ENCODE data around the gene GLG1. TPM values are rescaled to one million over a fixed set of nuclear protein-coding genes. Genes with fewer than 3 reads are reported as not detected.

GLG1 gene
- total RNA-seq, 4 donors from 2014 or later = 90.0 to 153 (median 113) TPM

- Histone ChIP-seq H3K4me3 (no peak overlapping the region), H3K27ac (no peak overlapping the region), H3K9me3 (no peaks in the 10 kb centered on the region), H3K4me1 (peaks cover 0 to 9% (median 0%) of the 10 kb centered on the region in 4 donors), H3K36me3 (no peaks in the 10 kb centered on the region), H3K27me3 (no peaks in the 10 kb centered on the region)
- no peak for DNase-seq
- no peak for TF ChIP-seq POLR2A (IDR thresholded peaks at IDR 0.05)
- TF ChIP-seq, protein P1, sequence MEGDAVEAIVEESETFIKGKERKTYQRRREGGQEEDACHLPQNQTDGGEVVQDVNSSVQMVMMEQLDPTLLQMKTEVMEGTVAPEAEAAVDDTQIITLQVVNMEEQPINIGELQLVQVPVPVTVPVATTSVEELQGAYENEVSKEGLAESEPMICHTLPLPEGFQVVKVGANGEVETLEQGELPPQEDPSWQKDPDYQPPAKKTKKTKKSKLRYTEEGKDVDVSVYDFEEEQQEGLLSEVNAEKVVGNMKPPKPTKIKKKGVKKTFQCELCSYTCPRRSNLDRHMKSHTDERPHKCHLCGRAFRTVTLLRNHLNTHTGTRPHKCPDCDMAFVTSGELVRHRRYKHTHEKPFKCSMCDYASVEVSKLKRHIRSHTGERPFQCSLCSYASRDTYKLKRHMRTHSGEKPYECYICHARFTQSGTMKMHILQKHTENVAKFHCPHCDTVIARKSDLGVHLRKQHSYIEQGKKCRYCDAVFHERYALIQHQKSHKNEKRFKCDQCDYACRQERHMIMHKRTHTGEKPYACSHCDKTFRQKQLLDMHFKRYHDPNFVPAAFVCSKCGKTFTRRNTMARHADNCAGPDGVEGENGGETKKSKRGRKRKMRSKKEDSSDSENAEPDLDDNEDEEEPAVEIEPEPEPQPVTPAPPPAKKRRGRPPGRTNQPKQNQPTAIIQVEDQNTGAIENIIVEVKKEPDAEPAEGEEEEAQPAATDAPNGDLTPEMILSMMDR (IDR thresholded peaks at IDR 0.05) = no peak
These were observed 29.0 kb downstream of the GLG1 start for GRCh38 chr16:74577882-74578366.

DNA sequence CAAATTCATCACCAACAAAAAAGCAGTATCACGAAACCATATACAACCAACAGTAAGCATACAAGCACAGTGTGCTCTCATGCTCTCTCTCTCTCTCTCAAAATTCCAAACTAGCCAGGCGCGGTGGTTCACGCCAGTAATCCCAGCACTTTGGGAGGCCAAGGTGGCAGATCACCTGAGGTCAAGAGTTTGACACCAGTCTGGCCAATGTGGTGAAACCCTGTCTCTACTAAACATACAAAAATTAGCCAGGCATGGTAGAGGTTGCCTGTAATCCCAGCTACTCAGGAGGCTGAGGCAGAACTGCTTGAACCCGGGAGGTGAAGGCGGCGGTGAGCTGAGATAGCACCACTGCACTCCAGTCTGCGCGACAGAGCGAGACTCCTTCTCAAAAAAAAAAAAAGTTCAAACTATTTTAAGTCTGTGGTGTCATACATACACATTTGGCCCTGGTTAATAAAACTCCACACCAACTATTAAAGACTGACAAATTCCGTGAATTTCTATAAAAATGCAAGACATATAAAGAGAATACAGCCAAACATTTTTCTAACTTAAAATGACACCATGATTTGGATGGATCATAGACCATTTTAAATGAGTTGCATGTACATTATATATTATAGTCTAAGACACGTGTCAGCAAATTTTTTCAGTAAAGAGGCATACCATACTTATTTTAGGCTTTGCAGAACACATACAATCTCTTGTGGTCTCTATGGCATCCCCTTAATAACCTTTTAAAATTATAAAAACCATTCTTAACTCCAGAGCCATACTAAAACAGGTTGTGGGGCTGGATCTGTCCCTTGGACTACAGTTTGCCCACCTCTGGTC lies 30.9 kb downstream of the GLG1 start:
- TF ChIP-seq, protein P1 (IDR thresholded peaks at IDR 0.05) = no peak
- no peak for TF ChIP-seq POLR2A (IDR thresholded peaks at IDR 0.05)
- Histone ChIP-seq H3K27me3 (no peaks in the 10 kb centered on the region), H3K4me1 (peaks cover 0 to 18% (median 0%) of the 10 kb centered on the region in 4 donors), H3K4me3 (no peak overlapping the region), H3K36me3 (no peaks in the 10 kb centered on the region), H3K27ac (no peak overlapping the region), H3K9me3 (no peaks in the 10 kb centered on the region)
- DNase-seq = no peak

GRCh38 chr16:74575175-74575806 lies 31.6 kb downstream of the GLG1 start:
- no peaks in the 10 kb centered on the region for H3K36me3 ChIP-seq
- H3K4me1 ChIP-seq = peaks cover 0 to 21% (median 0%) of the 10 kb centered on the region in 4 donors
- no peak for DNase-seq
- H3K9me3 ChIP-seq = no peaks in the 10 kb centered on the region
- no peaks in the 10 kb centered on the region for H3K27me3 ChIP-seq
- H3K27ac ChIP-seq = no peak overlapping the region
- no peak overlapping the region for H3K4me3 ChIP-seq
- TF ChIP-seq, protein P1 (IDR thresholded peaks at IDR 0.05) = peak in 1 of 6 experiments; percentile 33
- no peak for TF ChIP-seq POLR2A (IDR thresholded peaks at IDR 0.05)

DNA sequence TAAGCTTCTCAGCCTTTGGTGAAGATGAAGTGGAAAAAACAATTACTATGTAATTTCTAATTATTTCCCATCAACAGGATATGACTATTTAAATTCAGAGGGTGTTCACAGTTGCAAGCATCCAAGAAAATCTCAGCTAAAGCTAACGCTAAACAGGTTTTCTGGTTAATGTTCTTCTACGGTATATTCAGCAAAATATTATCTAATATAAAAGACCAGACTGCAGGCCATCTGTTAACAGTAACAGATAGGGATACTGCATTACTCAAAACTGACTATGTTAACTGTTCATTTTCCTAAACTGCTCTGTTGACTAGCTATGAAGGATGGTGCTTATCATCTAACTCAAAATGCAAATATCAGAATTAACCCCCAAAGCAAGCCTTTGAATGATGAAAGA lies 32.8 kb downstream of the GLG1 start:
- Histone ChIP-seq H3K27me3 (no peaks in the 10 kb centered on the region), H3K4me3 (no peak overlapping the region), H3K9me3 (no peaks in the 10 kb centered on the region), H3K36me3 (no peaks in the 10 kb centered on the region), H3K4me1 (peaks cover 0 to 24% (median 0%) of the 10 kb centered on the region in 4 donors), H3K27ac (no peak overlapping the region)
- no peak for DNase-seq
- TF ChIP-seq, protein P1 (IDR thresholded peaks at IDR 0.05) = no peak
- TF ChIP-seq POLR2A (IDR thresholded peaks at IDR 0.05) = no peak

- DNase-seq = no peak
- Histone ChIP-seq H3K9me3 (no peaks in the 10 kb centered on the region), H3K4me1 (peaks cover 0 to 24% (median 0%) of the 10 kb centered on the region in 4 donors), H3K4me3 (no peak overlapping the region), H3K27me3 (no peaks in the 10 kb centered on the region), H3K36me3 (no peaks in the 10 kb centered on the region), H3K27ac (no peak overlapping the region)
- no peak for TF ChIP-seq POLR2A (IDR thresholded peaks at IDR 0.05)
- TF ChIP-seq, protein P1 (IDR thresholded peaks at IDR 0.05) = no peak
These were observed 33.3 kb downstream of the GLG1 start for GRCh38 chr16:74573622-74574021.

Data from Peyer's patch (tissue), 4 donors.